ENCODE data around the gene CCNK.
A peak's percentile ranks its signal among the peaks of the same experiment; 100 is the strongest.

Gene CCNK

DNA sequence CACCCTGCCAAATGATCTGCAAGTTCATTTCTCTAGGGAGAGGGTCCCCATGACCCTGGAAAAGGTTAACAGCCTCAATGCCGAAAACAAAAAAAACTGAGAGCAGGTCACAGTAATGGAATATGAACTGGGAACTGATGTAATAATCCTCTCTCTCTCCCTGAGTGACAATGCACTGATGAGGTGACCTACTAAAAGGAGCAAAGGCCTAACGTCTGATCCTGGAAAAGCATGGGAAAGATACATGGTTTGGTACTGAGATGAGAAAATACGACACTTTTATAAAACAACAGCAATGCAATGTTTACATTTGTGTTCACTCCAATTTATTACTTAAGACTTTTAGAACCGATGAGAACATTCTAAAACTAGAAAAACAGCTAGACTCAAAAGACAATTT is 28.2 kb upstream of the CCNK start:
- H3K4me3 ChIP-seq (ENCODE audit: low read length): no peak overlapping the region
- DNase-seq (ENCODE audit: low read depth): no peak
- TF ChIP-seq, protein P1, sequence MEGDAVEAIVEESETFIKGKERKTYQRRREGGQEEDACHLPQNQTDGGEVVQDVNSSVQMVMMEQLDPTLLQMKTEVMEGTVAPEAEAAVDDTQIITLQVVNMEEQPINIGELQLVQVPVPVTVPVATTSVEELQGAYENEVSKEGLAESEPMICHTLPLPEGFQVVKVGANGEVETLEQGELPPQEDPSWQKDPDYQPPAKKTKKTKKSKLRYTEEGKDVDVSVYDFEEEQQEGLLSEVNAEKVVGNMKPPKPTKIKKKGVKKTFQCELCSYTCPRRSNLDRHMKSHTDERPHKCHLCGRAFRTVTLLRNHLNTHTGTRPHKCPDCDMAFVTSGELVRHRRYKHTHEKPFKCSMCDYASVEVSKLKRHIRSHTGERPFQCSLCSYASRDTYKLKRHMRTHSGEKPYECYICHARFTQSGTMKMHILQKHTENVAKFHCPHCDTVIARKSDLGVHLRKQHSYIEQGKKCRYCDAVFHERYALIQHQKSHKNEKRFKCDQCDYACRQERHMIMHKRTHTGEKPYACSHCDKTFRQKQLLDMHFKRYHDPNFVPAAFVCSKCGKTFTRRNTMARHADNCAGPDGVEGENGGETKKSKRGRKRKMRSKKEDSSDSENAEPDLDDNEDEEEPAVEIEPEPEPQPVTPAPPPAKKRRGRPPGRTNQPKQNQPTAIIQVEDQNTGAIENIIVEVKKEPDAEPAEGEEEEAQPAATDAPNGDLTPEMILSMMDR (IDR thresholded peaks at IDR 0.05; ENCODE audit: insufficient read depth, low read depth, low read length, missing control alignments): no peak

DNA sequence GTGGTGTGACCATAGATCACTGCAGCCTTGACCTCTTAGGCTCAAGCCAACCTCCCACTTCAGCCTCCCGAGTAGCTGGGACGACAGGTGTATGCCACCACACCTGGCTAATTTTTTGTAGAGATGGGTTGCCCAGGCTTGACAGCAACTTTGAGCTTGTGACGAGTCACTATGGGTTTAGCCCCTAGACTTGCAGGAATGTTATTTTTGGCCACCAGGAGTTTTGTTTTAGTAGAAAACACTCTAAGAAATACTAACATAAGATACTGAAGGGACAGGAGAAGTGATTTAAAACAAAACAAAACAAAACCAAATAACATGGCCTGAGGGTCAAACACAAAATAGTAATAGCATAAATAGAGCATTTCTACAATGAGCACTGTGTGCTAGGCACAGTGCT is 27.0 kb upstream of the CCNK start:
- DNase-seq (ENCODE audit: low read depth): no peak
- TF ChIP-seq, protein P1 (IDR thresholded peaks at IDR 0.05; ENCODE audit: insufficient read depth, low read depth, low read length, missing control alignments): no peak
- H3K4me3 ChIP-seq (ENCODE audit: low read length): no peak overlapping the region

DNA sequence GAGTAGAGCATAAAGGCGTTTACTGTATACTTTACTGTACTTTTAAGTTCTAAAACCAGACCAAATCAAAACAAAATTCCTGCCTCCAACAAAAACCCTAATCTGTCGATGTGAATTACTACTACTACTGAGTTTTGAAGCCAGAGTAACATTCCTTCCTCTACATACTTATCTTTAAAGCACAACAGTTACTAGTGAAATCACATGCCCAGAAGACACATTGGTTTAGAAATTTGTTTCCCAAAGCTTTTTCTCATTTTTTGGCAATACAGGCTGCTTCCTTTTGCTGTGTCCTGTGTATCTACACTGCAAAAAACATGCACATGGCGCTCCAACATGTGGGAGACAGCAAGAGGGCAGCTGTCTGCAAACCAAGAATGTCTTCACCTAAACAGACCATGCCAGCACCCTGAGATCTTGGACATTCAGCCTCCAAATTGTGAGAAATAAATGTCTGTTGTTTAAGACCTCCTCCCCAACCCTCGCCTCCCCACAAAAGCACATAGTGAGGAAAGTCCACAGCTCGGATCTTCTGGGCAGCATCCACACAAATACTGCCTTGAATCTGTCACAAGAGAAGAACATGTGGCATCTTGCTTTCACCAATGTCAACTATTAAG is 21.6 kb upstream of the CCNK start:
- no peak for DNase-seq (ENCODE audit: low read depth)
- no peak overlapping the region for H3K4me3 ChIP-seq (ENCODE audit: low read length)
- TF ChIP-seq, protein P1 (IDR thresholded peaks at IDR 0.05; ENCODE audit: insufficient read depth, low read depth, low read length, missing control alignments): no peak

GRCh38 chr14:99460793-99461192 is 20.4 kb upstream of the CCNK start:
- H3K4me3 ChIP-seq (ENCODE audit: low read length): no peak overlapping the region
- DNase-seq (ENCODE audit: low read depth): peak; percentile 73
- TF ChIP-seq, protein P1 (IDR thresholded peaks at IDR 0.05; ENCODE audit: insufficient read depth, low read depth, low read length, missing control alignments): no peak

DNA sequence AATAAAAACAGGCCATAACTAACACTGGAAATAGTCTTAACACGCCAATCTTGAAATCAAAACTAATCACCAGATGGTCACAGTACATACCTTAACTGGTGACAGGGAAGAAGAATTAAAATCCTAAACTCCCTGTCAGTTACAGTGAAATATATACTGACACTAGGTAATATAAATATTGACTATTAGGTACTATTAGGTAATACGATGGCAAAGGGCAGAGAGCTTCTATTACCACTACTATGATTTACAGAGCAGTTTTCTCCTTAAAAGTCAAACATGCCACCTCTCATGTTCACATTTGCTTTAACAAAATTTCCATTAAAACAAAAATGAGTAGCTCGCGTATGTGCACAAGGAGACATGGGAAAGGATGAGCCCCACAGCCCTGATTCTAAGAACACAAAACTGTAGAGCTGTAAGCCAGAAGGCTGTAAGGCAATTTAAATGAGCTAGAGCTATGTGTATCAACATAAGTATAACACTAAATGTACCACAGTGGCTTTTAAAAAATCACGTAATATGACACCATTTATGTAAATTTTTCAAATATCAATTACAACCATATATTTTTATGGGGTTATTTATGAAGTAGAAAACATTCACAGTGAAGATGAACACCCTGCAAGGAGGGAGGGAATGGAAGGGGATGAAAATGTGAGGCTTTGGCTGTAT is 19.7 kb upstream of the CCNK start:
- no peak for DNase-seq (ENCODE audit: low read depth)
- H3K4me3 ChIP-seq (ENCODE audit: low read length): no peak overlapping the region
- TF ChIP-seq, protein P1 (IDR thresholded peaks at IDR 0.05; ENCODE audit: insufficient read depth, low read depth, low read length, missing control alignments): no peak

GRCh38 chr14:99462210-99462609 is 19.0 kb upstream of the CCNK start:
- no peak overlapping the region for H3K4me3 ChIP-seq (ENCODE audit: low read length)
- TF ChIP-seq, protein P1 (IDR thresholded peaks at IDR 0.05; ENCODE audit: insufficient read depth, low read depth, low read length, missing control alignments): no peak
- DNase-seq (ENCODE audit: low read depth): peak; percentile 44

- TF ChIP-seq, protein P1 (IDR thresholded peaks at IDR 0.05; ENCODE audit: insufficient read depth, low read depth, low read length, missing control alignments): no peak
- DNase-seq (ENCODE audit: low read depth): no peak
- no peak overlapping the region for H3K4me3 ChIP-seq (ENCODE audit: low read length)
Measured at GRCh38 chr14:99463974-99464373, 17.2 kb upstream of the CCNK start.

Measured in epithelial cell of esophagus (primary cell).